Suprapubic skin (tissue), 4 donors: Measurements from ENCODE around the gene FERMT2. TPM values are rescaled to one million over a fixed set of nuclear protein-coding genes. Genes with fewer than 3 reads are reported as not detected.

Experiments
- DNase-seq, 2 donors: peaks; one replicate each; pipeline ENCODE4 v3.0.0-alpha.2; 2019; ENCODE audit warnings: low spot score in 2 of 2
- H3K27ac ChIP-seq: fragments of 200-600 bp; sonication (generic); one replicate; pipeline ENCODE4 v1.5.1; 2019
- H3K27me3 ChIP-seq: fragments of 200-600 bp; sonication (generic); one replicate; pipeline ENCODE4 v1.5.1; 2019
- H3K36me3 ChIP-seq: fragments of 200-600 bp; sonication (generic); one replicate; pipeline ENCODE4 v1.5.1; 2019
- H3K4me1 ChIP-seq: fragments of 200-600 bp; sonication (generic); one replicate; pipeline ENCODE4 v1.5.1; 2019
- H3K4me3 ChIP-seq: fragments of 200-600 bp; sonication (generic); one replicate; pipeline ENCODE4 v1.5.1; 2019; ENCODE audit warnings: mild to moderate bottlenecking
- H3K9me3 ChIP-seq: fragments of 200-600 bp; sonication (generic); one replicate; pipeline ENCODE4 v1.5.1; 2019
- CTCF ChIP-seq, 2 donors: fragments of 200-600 bp in 1 of 2; fragments of 450-650 bp in 1 of 2; sonication (generic) in 1 of 2; IDR thresholded peaks; one replicate each; pipeline ENCODE4 v1.5.1; 2016 to 2019; ENCODE audit warnings: antibody characterized with exemption in 2 of 2, mild to moderate bottlenecking in 1 of 2, moderate library complexity in 1 of 2
- EP300 ChIP-seq: sonication (generic); formaldehyde crosslinking; IDR thresholded peaks from one replicate; pipeline ENCODE4 v1.6.1; 2017; ENCODE audit warnings: antibody characterized with exemption
- POLR2A ChIP-seq, 2 donors: fragments of 450-650 bp; IDR thresholded peaks; one replicate each; pipeline ENCODE4 v1.6.1; 2017; ENCODE audit warnings: antibody characterized with exemption in 2 of 2, mild to moderate bottlenecking in 2 of 2, moderate library complexity in 2 of 2
- POLR2AphosphoS5 ChIP-seq, 3 donors: sonication (generic); formaldehyde crosslinking; IDR thresholded peaks; one replicate each; pipeline ENCODE4 v1.6.1; 2017; ENCODE audit warnings: antibody characterized with exemption in 3 of 3
- WGBS: methylation state at CpG from one replicate; pipeline ENCODE4 v1.1.5; 2018; 5-methylcytosine and 5-hydroxymethylcytosine counted together
- total RNA-seq, 4 donors: library from RNA; depleted of rRNA; stranded (reverse); fragments of >200 nt; gene quantifications; one replicate each; pipeline ENCODE4 v1.1.0, GENCODE V29; 2016

Gene FERMT2
- total RNA-seq, 4 donors from 2014 or later = 9.1 to 17.7 (median 15.1) TPM

- Histone ChIP-seq H3K27ac (peak overlapping the region; percentile 97), H3K4me3 (peak overlapping the region; percentile 87), H3K9me3 (no peaks in the 10 kb centered on the region), H3K4me1 (peaks cover 28% of the 10 kb centered on the region), H3K36me3 (no peaks in the 10 kb centered on the region), H3K27me3 (peaks cover 8% of the 10 kb centered on the region)
- TF ChIP-seq CTCF (IDR thresholded peaks at IDR 0.05) (no peak), POLR2A (IDR thresholded peaks at IDR 0.05) (peak in 1 of 2 donors; percentile 26), POLR2AphosphoS5 (IDR thresholded peaks at IDR 0.05) (peak in 1 of 3 donors; percentile 66), EP300 (no peak)
- 0% methylated on average over 13 of the region's 56 CpGs for WGBS
- DNase-seq = peak; percentile 79 to 83
Measured at GRCh38 chr14:52950410-52950897, 396 bp downstream of the FERMT2 start.

GRCh38 chr14:52949711-52950409 lies 990 bp downstream of the FERMT2 start:
- WGBS = 2% methylated on average over 24 of the region's 24 CpGs
- Histone ChIP-seq H3K36me3 (no peaks in the 10 kb centered on the region), H3K27ac (peak overlapping the region; percentile 97), H3K27me3 (peaks cover 8% of the 10 kb centered on the region), H3K4me3 (peak overlapping the region; percentile 87), H3K9me3 (no peaks in the 10 kb centered on the region), H3K4me1 (peaks cover 28% of the 10 kb centered on the region)
- DNase-seq = no peak
- TF ChIP-seq POLR2AphosphoS5 (IDR thresholded peaks at IDR 0.05) = no peak
- no peak for TF ChIP-seq POLR2A (IDR thresholded peaks at IDR 0.05)
- TF ChIP-seq CTCF (IDR thresholded peaks at IDR 0.05) = no peak
- TF ChIP-seq EP300 = no peak

GRCh38 chr14:52949249-52949648 lies 1.6 kb downstream of the FERMT2 start:
- TF ChIP-seq CTCF (IDR thresholded peaks at IDR 0.05) = no peak
- no peak for TF ChIP-seq POLR2A (IDR thresholded peaks at IDR 0.05)
- TF ChIP-seq POLR2AphosphoS5 (IDR thresholded peaks at IDR 0.05) = no peak
- no peak for TF ChIP-seq EP300
- 10% methylated on average over 2 of the region's 2 CpGs for WGBS
- no peaks in the 10 kb centered on the region for H3K36me3 ChIP-seq
- H3K9me3 ChIP-seq = no peaks in the 10 kb centered on the region
- no peak for DNase-seq
- H3K4me1 ChIP-seq = peaks cover 28% of the 10 kb centered on the region
- H3K27me3 ChIP-seq = peaks cover 6% of the 10 kb centered on the region
- peak overlapping the region; percentile 87 for H3K4me3 ChIP-seq
- H3K27ac ChIP-seq = peak overlapping the region; percentile 97

GRCh38 chr14:52948836-52949235 lies 2.0 kb downstream of the FERMT2 start:
- Histone ChIP-seq H3K4me1 (peaks cover 28% of the 10 kb centered on the region), H3K4me3 (peak overlapping the region; percentile 87), H3K27ac (no peak overlapping the region)

More at GRCh38 chr14:52948836-52949235, 2.0 kb downstream of the FERMT2 start:
- Histone ChIP-seq H3K27me3 (peaks cover 6% of the 10 kb centered on the region), H3K36me3 (no peaks in the 10 kb centered on the region), H3K9me3 (no peaks in the 10 kb centered on the region)
- TF ChIP-seq CTCF (IDR thresholded peaks at IDR 0.05) = no peak
- no peak for TF ChIP-seq POLR2AphosphoS5 (IDR thresholded peaks at IDR 0.05)
- no peak for TF ChIP-seq EP300
- no peak for TF ChIP-seq POLR2A (IDR thresholded peaks at IDR 0.05)
- no peak for DNase-seq
